Activated CD4-positive, alpha-beta memory T cell treated with anti-CD3 and anti-CD28 coated beads for 36 hours (primary cell): ENCODE data around the gene PLEKHA3. TPM values are rescaled to one million over a fixed set of nuclear protein-coding genes. Genes with fewer than 3 reads are reported as not detected.

Experiments used
- CTCF ChIA-PET: fragments of 350-600 bp; sonication (Branson Sonifier 250); formaldehyde crosslinking; loops from one replicate; lab custom pipeline; 2021; ENCODE audit warnings: antibody characterized with exemption, inconsistent platforms; lab: Charles Lee
- POLR2A ChIA-PET: fragments of 350-600 bp; sonication (Branson Sonifier 250); formaldehyde crosslinking; loops from one replicate; lab custom pipeline; 2021; ENCODE audit warnings: antibody characterized with exemption; lab: Charles Lee
- DNase-seq: peaks from one replicate; pipeline ENCODE4 v3.0.0-alpha.2; 2020
- H3K27ac Mint-ChIP-seq: one replicate; pipeline ENCODE4 v1.8.0; 2021; ENCODE audit warnings: mixed read lengths
- H3K27me3 Mint-ChIP-seq: one replicate; pipeline ENCODE4 v1.8.0; 2021; ENCODE audit warnings: mixed read lengths
- H3K36me3 Mint-ChIP-seq: one replicate; pipeline ENCODE4 v1.8.0; 2021; ENCODE audit warnings: mixed read lengths
- H3K4me1 Mint-ChIP-seq: one replicate; pipeline ENCODE4 v1.8.0; 2021; ENCODE audit warnings: low read depth, mixed read lengths
- H3K4me3 Mint-ChIP-seq: one replicate; pipeline ENCODE4 v1.8.0; 2021; ENCODE audit warnings: mild to moderate bottlenecking, mixed read lengths
- H3K9me3 Mint-ChIP-seq: one replicate; pipeline ENCODE4 v1.8.0; 2021; ENCODE audit warnings: mixed read lengths
- intact Hi-C: fragments of 100-400 bp; cut with micrococcal nuclease; formaldehyde crosslinking; loops from one replicate; pipeline ENCODE4 v1.15.1; 2023
- total RNA-seq, 2 experiments: library from RNA; stranded (reverse); gene quantifications; one replicate each; pipeline ENCODE4 v1.2.3, GENCODE V29; 2021

The PLEKHA3 gene
- total RNA-seq, result 10 to 100 TPM; 22.8 to 27.5 TPM

GRCh38 chr2:178480227-178481181, at the start of gene PLEKHA3:
Gene PLEKHA3, plus strand, starts transcription at chr2:178480457. Its CDS starts 413 bp downstream, at chr2:178480870.
- ChIA-PET POLR2A (interaction anchor here (3.3 kb wide), 1 partner anchor 30 kb away, joined by 12 read pairs; the partner anchor contains the start of genes PJVK and PRKRA), CTCF (interaction anchor here (1.0 to 2.3 kb wide), 5 partner anchors 31 to 368 kb away, joined by 3 to 10 read pairs (median 6); partner anchors contain the start of gene RBM45)
- intact Hi-C loops, result no loop called here
- DNase-seq, result peak; percentile 83
- Mint-ChIP-seq H3K9me3 (no peaks in the 10 kb centered on the region), H3K27ac (peak within 1 kb of the TSS; percentile 97), H3K36me3 (peaks cover 3% of the 10 kb centered on the region), H3K4me3 (peak within 1 kb of the TSS; percentile 97), H3K4me1 (peaks cover 40% of the 10 kb centered on the region), H3K27me3 (no peaks in the 10 kb centered on the region)

- H3K27ac Mint-ChIP-seq, result no peak overlapping the region
- POLR2A ChIA-PET, result no interaction called here
- no peak overlapping the region for H3K4me3 Mint-ChIP-seq
- H3K4me1 Mint-ChIP-seq, result no peaks in the 10 kb centered on the region
- no peaks in the 10 kb centered on the region for H3K27me3 Mint-ChIP-seq
- intact Hi-C loops, result no loop called here
- H3K36me3 Mint-ChIP-seq, result peaks cover 47% of the 10 kb centered on the region
- CTCF ChIA-PET, result interaction anchor here (1.9 kb wide), 1 partner anchor 22 kb away, joined by 7 read pairs; no protein-coding TSS in a partner anchor
- DNase-seq, result no peak
- H3K9me3 Mint-ChIP-seq, result no peaks in the 10 kb centered on the region
These were observed 43.6 kb upstream of the PLEKHA3 start for GRCh38 chr2:178436662-178437061.

- H3K4me1 Mint-ChIP-seq, result no peaks in the 10 kb centered on the region
- peaks cover 38% of the 10 kb centered on the region for H3K36me3 Mint-ChIP-seq
- DNase-seq, result no peak
- no peaks in the 10 kb centered on the region for H3K27me3 Mint-ChIP-seq
- H3K27ac Mint-ChIP-seq, result no peak overlapping the region
- H3K4me3 Mint-ChIP-seq, result no peak overlapping the region
- no peaks in the 10 kb centered on the region for H3K9me3 Mint-ChIP-seq
- ChIA-PET POLR2A (no interaction called here), CTCF (interaction anchor here (1.0 kb wide), 1 partner anchor 8 kb away, joined by 3 read pairs; no protein-coding TSS in a partner anchor)
- intact Hi-C loops, result no loop called here
These were observed 38.8 kb upstream of the PLEKHA3 start for GRCh38 chr2:178441426-178441825.

GRCh38 chr2:178448968-178449661, 31.1 kb upstream of the PLEKHA3 start:
- Mint-ChIP-seq H3K27ac (peak overlapping the region; percentile 8), H3K9me3 (no peaks in the 10 kb centered on the region), H3K4me1 (peaks cover 24% of the 10 kb centered on the region), H3K4me3 (peak overlapping the region; percentile 83), H3K36me3 (peaks cover 30% of the 10 kb centered on the region), H3K27me3 (no peaks in the 10 kb centered on the region)
- CTCF ChIA-PET, result interaction anchor here (0.6 to 5.0 kb wide), 5 partner anchors 8 to 337 kb away, joined by 3 to 43 read pairs (median 4); partner anchors contain the start of gene PLEKHA3
- intact Hi-C loops, result no loop called here
- POLR2A ChIA-PET, result interaction anchor here (2.0 kb wide), 1 partner anchor 35 kb away, joined by 9 read pairs; no protein-coding TSS in a partner anchor
- no peak for DNase-seq

- no peaks in the 10 kb centered on the region for H3K9me3 Mint-ChIP-seq
- H3K36me3 Mint-ChIP-seq, result peaks cover 29% of the 10 kb centered on the region
- no peaks in the 10 kb centered on the region for H3K27me3 Mint-ChIP-seq
- intact Hi-C loops, result loop anchor here (1.0 to 2.0 kb wide), 7 partner anchors 36 to 583 kb away; partner anchors contain the start of genes OSBPL6 and RBM45
- H3K4me1 Mint-ChIP-seq, result peaks cover 24% of the 10 kb centered on the region
- peak overlapping the region; percentile 90 for H3K27ac Mint-ChIP-seq
- ChIA-PET POLR2A (interaction anchor here (1.1 to 2.2 kb wide), 3 partner anchors 30 to 81 kb away, joined by 3 to 12 read pairs (median 9); partner anchors contain the start of gene PLEKHA3), CTCF (interaction anchor here (0.8 to 5.0 kb wide), 5 partner anchors 9 to 338 kb away, joined by 3 to 43 read pairs (median 4); partner anchors contain the start of gene PLEKHA3)
- no peak for DNase-seq
- H3K4me3 Mint-ChIP-seq, result peak overlapping the region; percentile 83
These were observed 30.3 kb upstream of the PLEKHA3 start for GRCh38 chr2:178449700-178450523.

- Mint-ChIP-seq H3K4me3 (peak overlapping the region; percentile 83), H3K4me1 (peaks cover 24% of the 10 kb centered on the region), H3K36me3 (peaks cover 23% of the 10 kb centered on the region), H3K9me3 (no peaks in the 10 kb centered on the region), H3K27ac (peak overlapping the region; percentile 90), H3K27me3 (no peaks in the 10 kb centered on the region)
- intact Hi-C loops, result loop anchor here (1.0 to 2.0 kb wide), 7 partner anchors 36 to 582 kb away; partner anchors contain the start of genes OSBPL6 and RBM45
- DNase-seq, result peak; percentile 87
- POLR2A ChIA-PET, result interaction anchor here (1.1 to 2.2 kb wide), 5 partner anchors 17 to 80 kb away, joined by 3 to 12 read pairs (median 6); partner anchors contain the start of gene PLEKHA3
- CTCF ChIA-PET, result interaction anchor here (1.0 to 5.0 kb wide), 4 partner anchors 29 to 339 kb away, joined by 3 to 43 read pairs (median 6); partner anchors contain the start of gene PLEKHA3
These were observed 29.8 kb upstream of the PLEKHA3 start for GRCh38 chr2:178450524-178450773.

- DNase-seq, result peak; percentile 97
- intact Hi-C loops, result loop anchor here (1.0 to 2.0 kb wide), 8 partner anchors 27 to 582 kb away; partner anchors contain the start of genes FKBP7, OSBPL6 and RBM45
- no peaks in the 10 kb centered on the region for H3K9me3 Mint-ChIP-seq
- H3K4me3 Mint-ChIP-seq, result peak within 1 kb of the TSS; percentile 89
- no peaks in the 10 kb centered on the region for H3K27me3 Mint-ChIP-seq
- H3K36me3 Mint-ChIP-seq, result peaks cover 22% of the 10 kb centered on the region
- H3K27ac Mint-ChIP-seq, result peak within 1 kb of the TSS; percentile 95
- CTCF ChIA-PET, result interaction anchor here (0.6 to 5.0 kb wide), 4 partner anchors 37 to 688 kb away, joined by 3 to 43 read pairs (median 4); partner anchors contain the start of gene RBM45
- POLR2A ChIA-PET, result interaction anchor here (0.7 to 2.2 kb wide), 5 partner anchors 16 to 80 kb away, joined by 3 to 12 read pairs (median 6); partner anchors contain the start of gene PLEKHA3
- H3K4me1 Mint-ChIP-seq, result peaks cover 24% of the 10 kb centered on the region
These were observed 29.3 kb upstream of the PLEKHA3 start, which contains the start of the genes PJVK and PRKRA for GRCh38 chr2:178450774-178451525. Gene PJVK, plus strand, starts transcription at chr2:178451378. Its CDS starts 2,032 bp downstream, at chr2:178453410. Gene PRKRA, minus strand, starts transcription at chr2:178451175. Its CDS starts 145 bp downstream, at chr2:178451030.

GRCh38 chr2:178452334-178452733, 27.9 kb upstream of the PLEKHA3 start:
- intact Hi-C loops, result no loop called here
- H3K36me3 Mint-ChIP-seq, result peaks cover 16% of the 10 kb centered on the region
- peak overlapping the region; percentile 9 for H3K4me3 Mint-ChIP-seq
- no peak for DNase-seq
- POLR2A ChIA-PET, result no interaction called here
- no peak overlapping the region for H3K27ac Mint-ChIP-seq
- H3K4me1 Mint-ChIP-seq, result peaks cover 24% of the 10 kb centered on the region
- H3K9me3 Mint-ChIP-seq, result no peaks in the 10 kb centered on the region
- H3K27me3 Mint-ChIP-seq, result no peaks in the 10 kb centered on the region
- CTCF ChIA-PET, result interaction anchor here (0.7 to 1.3 kb wide), 2 partner anchors 37 to 70 kb away, joined by 3 to 5 read pairs; no protein-coding TSS in a partner anchor

- CTCF ChIA-PET, result interaction anchor here (0.7 to 1.3 kb wide), 2 partner anchors 38 to 70 kb away, joined by 3 to 5 read pairs; no protein-coding TSS in a partner anchor
- no peaks in the 10 kb centered on the region for H3K27me3 Mint-ChIP-seq
- no peaks in the 10 kb centered on the region for H3K9me3 Mint-ChIP-seq
- POLR2A ChIA-PET, result no interaction called here
- peaks cover 24% of the 10 kb centered on the region for H3K4me1 Mint-ChIP-seq
- no peak for DNase-seq
- no peak overlapping the region for H3K27ac Mint-ChIP-seq
- no peak overlapping the region for H3K4me3 Mint-ChIP-seq
- peaks cover 13% of the 10 kb centered on the region for H3K36me3 Mint-ChIP-seq
- intact Hi-C loops, result no loop called here
These were observed 27.4 kb upstream of the PLEKHA3 start for GRCh38 chr2:178452870-178453269.

GRCh38 chr2:178455947-178456346, 24.3 kb upstream of the PLEKHA3 start:
- Mint-ChIP-seq H3K36me3 (no peaks in the 10 kb centered on the region), H3K4me1 (peaks cover 3% of the 10 kb centered on the region), H3K27me3 (no peaks in the 10 kb centered on the region), H3K27ac (no peak overlapping the region), H3K4me3 (no peak overlapping the region), H3K9me3 (no peaks in the 10 kb centered on the region)
- ChIA-PET POLR2A (no interaction called here), CTCF (no interaction called here)
- DNase-seq, result no peak
- intact Hi-C loops, result no loop called here
